Stimulated activated CD4-positive, alpha-beta T cell treated with anti-CD3 and anti-CD28 coated beads, Interleukin-12 subunit alpha, Interleukin-12 subunit beta, amount 100 ng/mL, for 48 hours (primary cell): Measurements from ENCODE around the gene GPATCH2L.

Source experiments
- DNase-seq, 3 donors: peaks; one replicate each; pipeline ENCODE4 v3.0.0-alpha.2; 2020; ENCODE audit warnings: low read depth in 2 of 3, low spot score in 1 of 3

Gene GPATCH2L

DNA sequence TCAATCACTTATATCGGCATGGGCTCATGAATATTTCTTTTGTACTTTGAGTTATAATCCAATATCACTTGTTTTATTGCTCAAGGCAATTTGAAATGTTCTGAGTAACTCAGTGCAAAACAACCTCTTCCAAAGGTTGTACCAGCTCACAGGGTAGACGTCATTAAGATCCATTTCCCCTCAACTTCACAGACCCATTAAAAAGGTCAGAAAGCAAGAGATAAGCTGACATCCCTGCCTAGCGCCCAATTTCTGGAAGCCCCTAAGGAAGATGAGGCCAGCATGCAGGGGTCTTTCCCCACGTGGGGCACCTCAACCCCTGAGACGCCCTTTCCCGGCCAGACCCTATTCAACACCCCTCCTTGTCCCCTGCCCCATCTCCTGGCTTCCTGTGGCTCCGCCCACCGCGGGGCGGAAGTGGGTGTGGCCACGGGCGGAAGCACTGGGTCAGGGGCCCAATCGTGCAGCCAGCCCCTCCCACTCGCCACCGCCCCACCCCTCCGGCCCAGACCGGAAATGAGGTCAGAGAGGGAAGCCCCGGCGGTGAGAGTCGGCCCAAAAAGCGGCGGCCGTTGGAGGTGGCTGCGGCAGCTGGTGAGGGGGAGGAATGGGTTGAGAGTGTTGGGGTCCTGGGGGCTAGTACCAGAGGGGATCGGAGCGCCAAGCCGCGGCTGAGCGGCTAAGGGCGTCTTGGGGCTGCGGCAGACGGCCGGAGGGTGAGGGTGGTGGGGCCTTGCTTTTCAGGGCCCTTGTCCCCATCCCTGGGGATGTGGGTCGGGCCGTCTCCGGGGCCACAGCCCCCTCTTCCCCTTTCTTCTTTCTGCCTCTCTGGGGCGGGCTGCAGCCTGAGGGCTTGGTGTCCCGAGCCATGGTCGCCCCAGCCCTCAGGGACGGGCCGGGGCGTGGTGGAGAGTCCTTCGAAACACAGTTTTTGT, at the start of gene GPATCH2L:
TSS of gene GPATCH2L (plus strand) at position 525 of the 935 bp plus-strand sequence. CDS start 2,442 bp downstream, outside the sequence.
- peak; percentile 95 to 98 (median 97) for DNase-seq

DNA sequence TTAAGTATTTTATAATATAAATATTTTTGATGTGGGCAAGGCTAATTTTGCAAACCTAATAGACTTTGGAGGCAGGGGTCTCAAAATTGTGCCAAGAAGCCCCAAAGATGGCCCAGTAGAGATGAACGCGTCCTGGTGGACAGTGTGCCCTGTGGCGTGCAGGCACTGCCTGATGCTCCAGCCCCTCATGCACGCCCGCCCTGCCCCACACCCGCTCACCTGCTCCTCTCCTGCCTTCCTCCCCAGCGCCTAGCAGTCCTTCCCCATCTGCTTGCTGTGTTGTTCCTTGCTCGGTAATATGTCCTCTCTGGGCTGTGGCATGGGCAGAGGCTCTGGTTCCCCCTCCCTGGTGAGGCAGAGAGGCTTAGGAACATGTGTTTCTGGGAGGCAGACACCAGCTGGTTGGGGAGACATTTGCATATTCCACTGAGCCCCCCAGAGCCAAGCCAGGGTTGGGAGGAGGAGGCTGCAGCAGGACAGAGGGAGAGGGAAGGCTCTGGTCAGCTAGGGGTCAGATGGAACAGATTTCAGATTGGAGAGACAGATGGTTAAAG, 46.8 kb upstream of the GPATCH2L start:
- no peak for DNase-seq

DNA sequence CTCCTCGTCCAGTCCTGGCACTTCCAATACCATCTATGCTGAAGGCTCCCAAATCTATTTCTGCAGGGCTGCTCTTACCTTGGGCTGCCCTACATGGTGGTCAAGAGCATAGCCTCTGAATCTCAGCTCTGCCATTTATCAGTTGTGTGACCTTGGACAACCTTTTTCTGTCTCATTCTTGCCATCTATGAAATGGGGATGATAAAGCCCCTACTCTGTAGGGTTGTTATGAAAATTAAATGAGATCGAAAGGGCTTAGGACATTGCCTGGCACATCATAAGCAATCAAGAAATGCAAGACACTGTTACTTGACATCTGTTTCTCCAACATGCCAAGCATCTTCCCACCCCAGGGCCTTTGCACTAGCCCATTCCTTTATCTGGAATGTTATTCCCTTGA, 45.5 kb upstream of the GPATCH2L start:
- no peak for DNase-seq

GRCh38 chr14:76109087-76109880, 42.4 kb upstream of the GPATCH2L start:
- DNase-seq, result no peak

DNA sequence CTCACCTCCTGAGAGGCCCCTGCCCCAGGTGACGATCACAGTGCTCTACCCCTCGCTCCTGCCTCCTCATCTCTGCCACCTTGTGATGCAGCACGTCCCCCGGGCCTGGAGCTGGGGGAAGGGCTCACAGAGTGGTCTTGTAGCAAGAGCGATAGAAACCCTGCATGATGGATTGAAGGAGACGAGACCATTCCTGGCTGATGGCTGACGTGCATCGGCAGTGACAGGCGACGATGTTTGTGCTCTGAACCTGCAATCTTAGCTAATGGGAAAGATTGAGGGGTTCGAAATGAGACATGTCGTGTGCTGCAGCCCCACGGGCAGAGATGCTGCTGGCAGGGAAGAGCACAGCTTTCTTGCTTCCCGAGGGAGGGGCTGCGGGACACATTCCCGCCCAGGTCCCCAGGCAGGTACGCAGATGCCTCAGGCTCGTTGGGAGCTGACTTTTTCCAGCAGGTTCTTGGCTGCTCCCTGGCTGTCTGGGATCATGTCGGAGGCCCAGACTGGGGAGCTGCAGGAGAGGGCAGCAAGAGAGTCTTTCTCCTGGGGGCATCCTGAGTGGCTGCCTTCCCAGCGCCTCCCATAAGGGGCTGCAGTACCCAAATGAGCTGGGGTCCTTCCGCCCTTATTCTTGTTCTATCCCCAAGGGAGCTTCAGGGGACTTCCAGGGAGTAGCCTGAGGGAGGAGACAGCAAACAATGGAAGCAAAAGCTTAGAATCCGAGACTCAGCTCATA, 38.7 kb upstream of the GPATCH2L start:
- DNase-seq, result no peak

DNA sequence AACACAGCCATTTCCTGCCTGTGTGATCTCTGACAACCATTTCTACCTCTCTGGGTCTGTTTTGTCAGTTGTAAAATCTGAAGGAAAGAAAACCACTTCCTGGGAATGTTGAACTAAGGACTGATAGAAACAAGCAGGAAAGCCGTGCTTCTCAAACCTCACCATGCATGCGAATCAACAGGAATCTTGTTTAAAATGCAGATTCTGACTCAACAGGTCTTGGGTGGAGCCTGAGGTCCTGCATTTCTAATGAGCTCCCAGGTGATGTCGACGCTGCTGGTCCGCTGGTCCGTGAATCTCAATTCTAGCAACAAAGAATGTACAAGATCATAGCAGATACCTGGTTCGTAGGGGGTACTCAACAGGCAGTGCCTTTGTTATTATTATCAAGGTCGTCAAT, 38.0 kb upstream of the GPATCH2L start:
- no peak for DNase-seq

DNA sequence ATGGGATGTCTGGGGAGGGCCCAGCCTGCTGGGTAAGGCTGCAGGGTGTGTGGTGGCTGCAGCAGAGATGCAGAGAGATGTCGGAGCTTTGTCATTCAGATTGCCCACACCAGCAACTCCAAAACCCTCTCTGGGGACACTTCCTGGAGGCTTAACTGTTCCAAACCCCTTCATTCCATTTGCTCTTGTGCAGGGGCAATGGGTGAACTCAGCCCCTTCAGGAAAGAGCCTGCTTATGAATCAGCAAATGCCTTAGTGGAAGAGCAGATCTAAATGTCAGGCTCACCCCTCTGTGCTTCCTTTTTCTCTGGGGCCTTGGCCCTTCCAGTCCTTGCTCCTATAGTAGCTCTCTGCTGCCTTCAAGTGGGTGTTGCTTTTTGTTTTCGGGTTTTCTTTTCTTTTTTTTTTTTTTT, 36.7 kb upstream of the GPATCH2L start:
- no peak for DNase-seq

DNA sequence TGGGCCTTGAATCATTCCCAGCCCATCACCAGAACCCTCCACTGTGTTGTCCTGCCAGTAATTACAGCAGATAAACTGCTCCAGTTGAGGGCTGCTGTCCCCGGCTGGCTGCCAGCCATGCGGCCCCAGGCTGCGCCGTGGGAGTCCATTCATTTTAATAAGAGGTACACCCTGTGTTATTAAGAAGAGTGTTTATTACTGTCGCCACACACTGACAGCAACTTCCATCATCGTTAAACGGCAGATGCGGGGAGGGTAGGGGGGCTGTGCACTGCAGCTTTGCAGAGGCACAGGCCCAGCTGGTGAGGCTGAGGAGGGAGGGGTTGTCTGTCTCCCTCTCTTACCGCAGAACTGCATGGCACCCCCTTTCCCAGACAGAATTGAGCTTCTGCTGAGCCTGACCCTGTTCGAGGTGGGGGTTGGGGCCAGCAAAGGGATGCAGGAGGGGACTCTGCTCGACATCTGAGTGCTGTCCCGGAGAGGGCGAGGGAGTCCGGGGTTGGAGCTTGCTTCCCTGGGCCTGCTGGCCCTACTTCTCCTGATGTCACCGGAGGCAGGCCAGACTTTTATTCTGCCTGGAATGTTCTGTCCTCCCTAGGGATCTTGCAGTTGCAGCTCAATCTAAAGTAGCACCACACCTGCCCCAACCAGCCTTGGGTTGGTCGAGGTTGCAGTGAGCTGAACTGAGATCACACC, 33.8 kb upstream of the GPATCH2L start:
- no peak for DNase-seq

- DNase-seq, result no peak
Observed at GRCh38 chr14:76118594-76118993, 33.1 kb upstream of the GPATCH2L start.

DNA sequence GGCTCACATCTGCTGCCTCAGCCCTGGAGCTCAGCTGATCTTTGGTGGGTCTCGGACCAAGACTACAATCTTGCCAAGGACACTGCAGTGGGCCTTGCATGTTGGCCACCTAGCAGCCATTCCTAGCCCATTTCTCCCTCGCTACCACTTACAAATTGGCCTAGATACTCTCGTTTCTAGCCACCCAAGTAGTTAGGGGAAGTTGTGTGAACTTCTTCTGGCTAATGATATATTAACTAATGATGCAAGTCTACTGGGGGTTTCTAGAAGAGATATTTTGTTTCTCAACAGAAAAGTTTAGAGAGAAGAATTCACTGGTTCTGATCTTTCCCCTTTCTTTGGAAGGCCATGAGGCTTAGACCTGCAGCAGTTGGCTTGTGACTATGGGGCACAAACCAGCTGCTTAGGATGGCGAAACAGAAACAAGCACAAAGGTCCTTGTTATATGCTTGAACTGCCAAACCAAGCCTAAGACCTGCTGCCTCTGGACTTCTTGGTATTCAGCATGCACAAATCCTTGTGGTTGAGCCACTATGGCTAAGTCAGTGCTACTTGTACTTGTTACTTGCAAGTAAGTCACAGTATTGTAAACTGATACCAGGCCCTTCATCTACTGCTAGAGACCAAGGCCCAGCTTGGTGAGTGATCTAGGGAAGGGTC, 30.5 kb upstream of the GPATCH2L start:
- DNase-seq, result no peak

DNA sequence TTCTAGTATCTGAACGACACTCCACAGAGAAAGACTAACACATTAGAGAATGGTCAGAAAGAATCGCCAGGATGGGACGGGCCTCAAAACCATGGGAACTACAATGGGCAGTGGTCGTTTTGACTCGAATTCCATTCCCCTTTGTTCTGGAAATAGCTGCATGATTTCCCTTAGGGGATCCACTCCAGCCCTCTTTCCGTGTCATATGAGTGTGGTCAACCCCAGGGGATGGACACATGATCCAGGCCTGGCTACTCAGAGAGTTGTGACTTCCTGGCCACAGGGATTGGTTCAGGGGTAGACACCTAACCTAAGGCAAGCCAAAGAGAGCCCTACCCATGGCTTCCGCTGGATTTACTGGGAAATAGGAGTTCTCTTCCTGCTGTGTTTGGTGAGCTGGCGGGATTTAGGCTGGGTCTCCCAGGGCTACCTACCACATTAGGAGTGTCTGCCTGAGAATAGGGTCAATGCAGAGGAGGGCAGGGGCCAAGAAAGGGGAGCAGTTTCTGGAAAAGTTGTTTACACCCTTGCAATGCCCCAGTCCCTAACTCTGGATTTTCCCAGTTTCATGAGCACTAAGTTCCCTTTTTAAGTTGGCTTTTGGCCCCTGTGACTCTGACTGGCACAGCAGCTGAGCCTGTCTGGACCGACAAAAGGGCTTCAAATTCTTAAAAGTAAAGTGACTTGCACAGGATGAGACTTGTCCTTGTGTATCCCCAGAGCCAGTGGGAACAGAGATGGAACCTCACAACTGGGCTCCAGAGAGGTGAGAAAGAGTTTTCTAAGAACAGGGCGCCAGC, 28.1 kb upstream of the GPATCH2L start:
- no peak for DNase-seq

GRCh38 chr14:76125511-76125910, 26.2 kb upstream of the GPATCH2L start:
- DNase-seq, result no peak

- DNase-seq, result no peak
Observed at GRCh38 chr14:76126076-76126475, 25.6 kb upstream of the GPATCH2L start.

DNA sequence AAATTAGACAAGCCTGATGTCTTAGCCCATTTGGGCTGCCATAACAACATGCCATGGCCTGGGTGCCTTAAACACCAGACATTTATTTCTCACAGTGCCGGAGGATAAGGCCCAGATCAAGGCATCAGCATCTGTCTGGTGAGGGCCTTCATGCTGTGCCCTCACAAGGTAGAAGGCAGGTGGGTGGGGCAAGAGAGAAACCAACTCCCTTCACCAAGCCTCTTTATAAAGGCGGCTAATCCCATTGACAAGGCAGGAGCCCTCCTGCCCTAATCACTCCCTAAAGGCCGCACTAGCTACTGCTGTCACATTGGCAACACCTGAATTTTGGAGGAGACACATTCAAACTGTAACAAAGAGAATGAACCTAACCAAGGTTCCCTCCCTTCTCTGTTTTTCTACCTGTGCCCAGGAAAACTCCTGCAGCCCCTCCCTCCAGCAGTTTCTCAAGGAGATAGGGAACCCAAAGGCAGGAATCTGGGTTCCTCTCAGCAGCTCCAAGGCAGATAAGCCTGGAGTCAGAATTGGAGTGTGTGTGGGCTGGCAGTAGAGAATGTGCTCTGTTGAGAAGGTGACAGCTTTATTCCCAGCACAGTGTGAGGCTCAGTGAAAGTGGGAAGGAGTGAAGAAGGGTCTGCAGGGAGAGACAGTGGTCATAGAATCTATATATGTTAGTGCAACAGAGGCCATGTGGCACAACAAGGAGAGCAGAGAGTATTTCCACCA, 21.7 kb upstream of the GPATCH2L start:
- no peak for DNase-seq

DNA sequence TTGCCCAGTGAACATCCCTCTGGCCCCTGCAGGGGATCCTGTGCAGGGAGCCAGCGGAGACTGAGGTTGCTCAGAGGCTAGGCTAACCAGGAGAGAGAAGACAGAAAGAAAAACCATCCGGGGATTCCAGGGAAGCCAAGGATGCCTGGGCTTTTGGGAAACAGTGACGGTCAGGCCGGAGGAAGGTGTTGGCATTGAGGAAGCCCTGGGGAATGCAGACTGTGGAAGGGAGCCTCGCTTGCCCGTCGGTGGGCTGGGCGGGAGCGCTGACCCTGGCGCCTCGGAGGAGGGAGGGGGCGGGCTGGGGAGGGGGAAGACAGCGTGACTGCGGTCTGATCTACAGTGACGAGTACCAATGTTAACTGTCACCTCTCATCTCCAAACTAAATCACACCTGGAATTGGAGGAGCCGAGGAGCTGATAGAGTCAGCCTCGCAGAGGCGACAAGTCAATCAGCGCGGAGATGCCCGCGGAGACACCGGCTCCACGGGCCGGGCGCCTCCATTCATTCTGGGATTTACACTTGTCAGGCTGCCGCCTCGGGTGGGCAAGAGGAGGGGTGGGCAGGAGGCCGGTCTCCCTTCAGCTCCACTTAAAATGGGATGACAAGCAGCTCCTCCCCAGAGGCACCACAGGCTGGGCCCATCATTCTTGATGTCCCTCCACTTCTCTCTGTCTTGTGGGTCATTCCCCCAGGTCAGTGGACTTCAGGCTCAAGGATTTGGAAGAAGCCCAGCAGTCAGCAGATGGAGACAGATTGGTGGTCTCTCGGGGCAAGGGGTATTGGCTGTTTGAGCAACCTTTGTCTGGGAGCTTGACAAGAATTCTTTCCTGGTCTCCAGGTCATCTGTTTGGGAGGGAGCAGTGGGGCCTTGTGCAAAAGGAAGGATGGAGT, 20.4 kb upstream of the GPATCH2L start:
- no peak for DNase-seq

DNA sequence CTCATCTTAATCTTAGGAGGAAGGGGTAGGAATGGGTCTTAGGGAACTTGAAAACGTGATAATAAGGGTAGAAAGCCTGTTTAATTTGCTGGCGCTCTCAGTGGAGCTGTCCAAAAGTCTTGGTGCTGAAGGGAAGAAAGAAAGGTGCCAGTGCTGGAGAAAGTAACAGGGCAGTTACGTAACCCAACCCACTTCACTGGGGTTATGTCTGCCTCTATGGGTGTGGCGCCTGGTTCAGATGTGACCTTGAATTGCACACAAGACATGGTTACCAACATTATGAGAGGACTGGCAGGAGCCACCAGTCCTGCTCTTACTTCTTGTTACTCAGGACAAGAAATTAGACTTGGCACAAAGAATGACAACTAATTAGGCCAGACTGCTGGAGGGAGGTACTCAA, 18.6 kb upstream of the GPATCH2L start:
- DNase-seq, result no peak

- no peak for DNase-seq
Observed at GRCh38 chr14:76134231-76134630, 17.5 kb upstream of the GPATCH2L start.
